IPS DF 6.9 (cell line): ENCODE data around the gene APOL1.

ENCODE experiments used
- DNase-seq: peaks from one replicate; pipeline ENCODE4 v3.0.0-alpha.2; 2013; ENCODE audit warnings: low read depth, low spot score
- H3K27ac ChIP-seq: one replicate; pipeline ENCODE4 v1.5.1; 2013; ENCODE audit warnings: low read length, control low read depth
- H3K27me3 ChIP-seq: 2 replicates; pipeline ENCODE4 v1.6.1; 2013; ENCODE audit warnings: mild to moderate bottlenecking, low read length; ENCODE audit not compliant: control insufficient read depth, insufficient read depth
- H3K36me3 ChIP-seq: 2 replicates; pipeline ENCODE4 v1.6.1; 2013; ENCODE audit warnings: low read length; ENCODE audit not compliant: control insufficient read depth, insufficient read depth
- H3K4me1 ChIP-seq: 2 replicates; pipeline ENCODE4 v1.6.1; 2013; ENCODE audit warnings: low read length; ENCODE audit not compliant: control insufficient read depth, insufficient read depth
- H3K4me3 ChIP-seq: 2 replicates; pipeline ENCODE4 v1.5.1; 2013; ENCODE audit warnings: mild to moderate bottlenecking, low read length
- H3K9me3 ChIP-seq: 2 replicates; pipeline ENCODE4 v1.6.1; 2013; ENCODE audit warnings: low read length, inconsistent platforms; ENCODE audit not compliant: control insufficient read depth, insufficient read depth
- WGBS: extraction: QIAGEN DNeasy Blood & Tissue Kit; methylation state at CpG from one replicate; pipeline ENCODE4 v1.1.7; 2013; ENCODE audit warnings: mixed read lengths, missing lambda C conversion rate; ENCODE audit not compliant: insufficient read length, insufficient coverage; 5-methylcytosine and 5-hydroxymethylcytosine counted together

APOL1 gene

GRCh38 chr22:36211237-36211861, 41.6 kb upstream of the APOL1 start:
- no peak overlapping the region for H3K27ac ChIP-seq
- no peaks in the 10 kb centered on the region for H3K4me1 ChIP-seq
- DNase-seq, result no peak

GRCh38 chr22:36212901-36213300, 40.0 kb upstream of the APOL1 start:
- no peaks in the 10 kb centered on the region for H3K36me3 ChIP-seq
- no peaks in the 10 kb centered on the region; the same call in 1 of the 2 replicates for H3K27me3 ChIP-seq
- H3K9me3 ChIP-seq, result peaks cover 1% of the 10 kb centered on the region
- H3K4me3 ChIP-seq, result no peak overlapping the region
- DNase-seq, result no peak
- no peaks in the 10 kb centered on the region for H3K4me1 ChIP-seq
- H3K27ac ChIP-seq, result no peak overlapping the region

More at GRCh38 chr22:36211237-36211861, 41.6 kb upstream of the APOL1 start:
- Histone ChIP-seq H3K9me3 (peaks cover 1% of the 10 kb centered on the region), H3K36me3 (no peaks in the 10 kb centered on the region), H3K27me3 (no peaks in the 10 kb centered on the region; the same call in 1 of the 2 replicates), H3K4me3 (no peak overlapping the region)
- no CpG with 5 or more reads among the region's 4 CpGs for WGBS

- no CpG with 5 or more reads among the region's 4 CpGs for WGBS
- DNase-seq, result no peak
These were observed 39.3 kb upstream of the APOL1 start for GRCh38 chr22:36213586-36213985.

GRCh38 chr22:36215981-36216380, 37.0 kb upstream of the APOL1 start:
- H3K36me3 ChIP-seq, result no peaks in the 10 kb centered on the region
- WGBS, result no CpG with 5 or more reads among the region's 2 CpGs
- H3K4me3 ChIP-seq, result no peak overlapping the region
- no peaks in the 10 kb centered on the region for H3K9me3 ChIP-seq
- H3K4me1 ChIP-seq, result no peaks in the 10 kb centered on the region
- DNase-seq, result no peak
- no peaks in the 10 kb centered on the region for H3K27me3 ChIP-seq
- no peak overlapping the region for H3K27ac ChIP-seq

More at GRCh38 chr22:36213586-36213985, 39.3 kb upstream of the APOL1 start:
- no peaks in the 10 kb centered on the region for H3K4me1 ChIP-seq
- no peak overlapping the region for H3K4me3 ChIP-seq
- H3K9me3 ChIP-seq, result peaks cover 1% of the 10 kb centered on the region
- no peaks in the 10 kb centered on the region; the same call in 1 of the 2 replicates for H3K27me3 ChIP-seq
- no peak overlapping the region for H3K27ac ChIP-seq
- H3K36me3 ChIP-seq, result no peaks in the 10 kb centered on the region

GRCh38 chr22:36218648-36219193, 34.2 kb upstream of the APOL1 start:
- no CpG with 5 or more reads among the region's 7 CpGs for WGBS

GRCh38 chr22:36220451-36220921, 32.4 kb upstream of the APOL1 start:
- H3K4me3 ChIP-seq, result no peak overlapping the region
- no peaks in the 10 kb centered on the region for H3K27me3 ChIP-seq
- no peak for DNase-seq

More at GRCh38 chr22:36218648-36219193, 34.2 kb upstream of the APOL1 start:
- Histone ChIP-seq H3K4me1 (no peaks in the 10 kb centered on the region; the same call in 1 of the 2 replicates), H3K4me3 (no peak overlapping the region), H3K9me3 (no peaks in the 10 kb centered on the region), H3K27me3 (no peaks in the 10 kb centered on the region), H3K36me3 (no peaks in the 10 kb centered on the region), H3K27ac (no peak overlapping the region)
- DNase-seq, result no peak

GRCh38 chr22:36221799-36222751, 30.9 kb upstream of the APOL1 start:
- H3K4me3 ChIP-seq, result no peak overlapping the region
- H3K27ac ChIP-seq, result no peak overlapping the region
- DNase-seq, result peak; percentile 43
- H3K4me1 ChIP-seq, result no peaks in the 10 kb centered on the region; the same call in 1 of the 2 replicates
- no CpG with 5 or more reads among the region's 7 CpGs for WGBS
- no peaks in the 10 kb centered on the region for H3K9me3 ChIP-seq
- no peaks in the 10 kb centered on the region for H3K36me3 ChIP-seq
- H3K27me3 ChIP-seq, result no peaks in the 10 kb centered on the region

More at GRCh38 chr22:36220451-36220921, 32.4 kb upstream of the APOL1 start:
- WGBS, result no CpG with 5 or more reads among the region's 9 CpGs
- Histone ChIP-seq H3K9me3 (no peaks in the 10 kb centered on the region), H3K36me3 (no peaks in the 10 kb centered on the region), H3K27ac (no peak overlapping the region), H3K4me1 (no peaks in the 10 kb centered on the region; the same call in 1 of the 2 replicates)

- H3K9me3 ChIP-seq, result no peaks in the 10 kb centered on the region
- H3K36me3 ChIP-seq, result no peaks in the 10 kb centered on the region
- no peaks in the 10 kb centered on the region for H3K27me3 ChIP-seq
- no peak for DNase-seq
- no CpG with 5 or more reads among the region's 9 CpGs for WGBS
- H3K4me3 ChIP-seq, result no peak overlapping the region
- H3K27ac ChIP-seq, result no peak overlapping the region
- H3K4me1 ChIP-seq, result no peaks in the 10 kb centered on the region; the same call in 1 of the 2 replicates
These were observed 30.0 kb upstream of the APOL1 start for GRCh38 chr22:36222887-36223450.

- Histone ChIP-seq H3K4me3 (no peak overlapping the region), H3K4me1 (no peaks in the 10 kb centered on the region; the same call in 1 of the 2 replicates), H3K27me3 (no peaks in the 10 kb centered on the region), H3K9me3 (no peaks in the 10 kb centered on the region), H3K27ac (no peak overlapping the region), H3K36me3 (no peaks in the 10 kb centered on the region)
- no CpG with 5 or more reads among the region's 8 CpGs for WGBS
- DNase-seq, result no peak
These were observed 29.4 kb upstream of the APOL1 start for GRCh38 chr22:36223504-36223903.

- Histone ChIP-seq H3K9me3 (no peaks in the 10 kb centered on the region), H3K4me3 (no peak overlapping the region), H3K27me3 (no peaks in the 10 kb centered on the region), H3K27ac (no peak overlapping the region), H3K4me1 (no peaks in the 10 kb centered on the region; the same call in 1 of the 2 replicates), H3K36me3 (no peaks in the 10 kb centered on the region)
- no peak for DNase-seq
- WGBS, result no CpG with 5 or more reads among the region's 4 CpGs
These were observed 28.7 kb upstream of the APOL1 start for GRCh38 chr22:36224245-36224644.
